Measurements from ENCODE around the gene EXPH5.

Gene EXPH5

DNA sequence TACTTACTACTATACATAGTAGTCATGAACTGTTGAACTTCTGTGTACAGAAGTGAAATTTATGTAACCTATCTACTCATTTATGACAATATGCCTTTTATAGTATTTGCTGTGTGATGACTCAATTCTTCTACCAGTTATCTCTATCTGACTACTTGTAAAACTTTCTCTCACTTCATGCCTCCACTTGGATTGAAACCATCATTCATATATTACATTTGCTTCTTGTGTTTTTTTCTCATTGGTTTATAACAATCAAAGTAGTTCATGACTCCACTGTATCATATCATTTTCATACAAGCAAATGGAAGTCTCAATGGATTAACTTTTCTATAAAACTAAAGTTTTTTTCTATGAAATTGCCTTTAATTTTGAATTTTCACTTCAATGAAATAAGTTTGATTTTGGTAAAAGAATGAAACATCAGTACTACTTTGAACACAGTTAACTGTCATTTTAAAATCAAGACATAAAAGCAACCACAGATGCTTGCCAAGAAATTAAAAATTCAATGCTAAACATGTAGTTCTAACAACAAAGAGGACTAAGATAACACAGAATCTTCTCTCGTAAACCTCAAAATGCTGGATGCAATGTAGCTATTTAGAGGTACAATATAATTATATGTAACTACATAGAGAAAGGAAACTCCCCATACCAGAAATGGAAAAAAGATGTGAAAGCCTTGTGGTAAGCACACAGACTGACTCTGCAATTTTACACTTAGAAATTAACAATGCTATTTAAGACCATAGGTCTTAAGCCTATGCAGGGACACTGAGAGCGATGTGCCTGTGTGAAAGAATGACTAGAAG lies 27.6 kb upstream of the EXPH5 start:
- DNase-seq (ENCODE audit: low read depth) = no peak
- H3K4me3 ChIP-seq (ENCODE audit: low read depth, low read length) = no peak overlapping the region
- no peak for TF ChIP-seq MYC (IDR thresholded peaks at IDR 0.05; ENCODE audit: low read depth, low read length)
- TF ChIP-seq, protein P1, sequence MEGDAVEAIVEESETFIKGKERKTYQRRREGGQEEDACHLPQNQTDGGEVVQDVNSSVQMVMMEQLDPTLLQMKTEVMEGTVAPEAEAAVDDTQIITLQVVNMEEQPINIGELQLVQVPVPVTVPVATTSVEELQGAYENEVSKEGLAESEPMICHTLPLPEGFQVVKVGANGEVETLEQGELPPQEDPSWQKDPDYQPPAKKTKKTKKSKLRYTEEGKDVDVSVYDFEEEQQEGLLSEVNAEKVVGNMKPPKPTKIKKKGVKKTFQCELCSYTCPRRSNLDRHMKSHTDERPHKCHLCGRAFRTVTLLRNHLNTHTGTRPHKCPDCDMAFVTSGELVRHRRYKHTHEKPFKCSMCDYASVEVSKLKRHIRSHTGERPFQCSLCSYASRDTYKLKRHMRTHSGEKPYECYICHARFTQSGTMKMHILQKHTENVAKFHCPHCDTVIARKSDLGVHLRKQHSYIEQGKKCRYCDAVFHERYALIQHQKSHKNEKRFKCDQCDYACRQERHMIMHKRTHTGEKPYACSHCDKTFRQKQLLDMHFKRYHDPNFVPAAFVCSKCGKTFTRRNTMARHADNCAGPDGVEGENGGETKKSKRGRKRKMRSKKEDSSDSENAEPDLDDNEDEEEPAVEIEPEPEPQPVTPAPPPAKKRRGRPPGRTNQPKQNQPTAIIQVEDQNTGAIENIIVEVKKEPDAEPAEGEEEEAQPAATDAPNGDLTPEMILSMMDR (IDR thresholded peaks at IDR 0.05; ENCODE audit: low read depth, low read length) = no peak
- no peak for TF ChIP-seq POLR2A (IDR thresholded peaks at IDR 0.05; ENCODE audit: extremely low read depth, insufficient read length)
- TF ChIP-seq, protein P2, sequence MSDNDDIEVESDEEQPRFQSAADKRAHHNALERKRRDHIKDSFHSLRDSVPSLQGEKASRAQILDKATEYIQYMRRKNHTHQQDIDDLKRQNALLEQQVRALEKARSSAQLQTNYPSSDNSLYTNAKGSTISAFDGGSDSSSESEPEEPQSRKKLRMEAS (IDR thresholded peaks at IDR 0.05; ENCODE audit: low read depth, low read length) = no peak

DNA sequence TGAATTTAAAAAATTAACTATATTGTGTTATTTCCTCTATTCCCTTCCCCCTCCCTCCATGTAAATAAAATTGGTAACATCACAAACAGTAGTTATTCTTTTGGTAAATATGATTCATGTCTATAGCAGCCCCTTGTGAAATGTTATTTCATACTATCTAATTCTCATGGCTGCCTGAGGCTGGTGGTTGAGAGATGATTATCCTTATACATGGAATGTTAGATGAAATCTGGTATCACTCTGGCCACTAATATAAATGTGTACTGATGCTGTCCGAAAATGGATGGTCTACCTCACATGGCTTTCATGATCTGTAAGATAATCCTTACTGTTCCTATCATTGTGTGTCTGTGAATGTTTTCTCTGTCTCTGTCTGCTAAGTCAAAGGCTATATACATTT lies 25.0 kb upstream of the EXPH5 start:
- H3K4me3 ChIP-seq (ENCODE audit: low read depth, low read length) = no peak overlapping the region
- TF ChIP-seq, protein P2 (IDR thresholded peaks at IDR 0.05; ENCODE audit: low read depth, low read length) = no peak
- TF ChIP-seq MYC (IDR thresholded peaks at IDR 0.05; ENCODE audit: low read depth, low read length) (no peak), POLR2A (IDR thresholded peaks at IDR 0.05; ENCODE audit: extremely low read depth, insufficient read length) (no peak)
- TF ChIP-seq, protein P1 (IDR thresholded peaks at IDR 0.05; ENCODE audit: low read depth, low read length) = no peak
- no peak for DNase-seq (ENCODE audit: low read depth)

DNA sequence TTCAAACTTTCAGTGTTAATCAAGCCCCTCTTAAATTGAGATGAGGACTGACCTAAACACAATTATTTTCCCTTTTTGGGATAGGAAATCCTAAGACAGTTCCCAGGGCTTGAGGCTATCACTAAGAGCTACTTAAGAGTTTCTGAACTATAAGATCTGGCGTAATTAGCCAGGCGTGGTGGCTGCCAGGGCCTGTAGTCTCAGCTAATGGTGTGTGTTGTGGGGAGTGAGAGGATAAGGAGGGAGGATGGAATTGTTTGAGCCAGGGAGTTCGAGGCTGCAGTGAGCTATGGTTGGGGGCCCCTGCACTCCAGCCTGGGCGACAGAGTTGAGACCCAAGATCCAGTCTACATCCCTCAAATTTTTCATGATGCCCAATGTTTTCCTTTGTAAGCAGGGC lies 23.5 kb upstream of the EXPH5 start:
- DNase-seq (ENCODE audit: low read depth) = no peak
- TF ChIP-seq POLR2A (IDR thresholded peaks at IDR 0.05; ENCODE audit: extremely low read depth, insufficient read length) = no peak
- no peak for TF ChIP-seq MYC (IDR thresholded peaks at IDR 0.05; ENCODE audit: low read depth, low read length)
- TF ChIP-seq, protein P2 (IDR thresholded peaks at IDR 0.05; ENCODE audit: low read depth, low read length) = no peak
- TF ChIP-seq, protein P1 (IDR thresholded peaks at IDR 0.05; ENCODE audit: low read depth, low read length) = no peak
- H3K4me3 ChIP-seq (ENCODE audit: low read depth, low read length) = no peak overlapping the region

DNA sequence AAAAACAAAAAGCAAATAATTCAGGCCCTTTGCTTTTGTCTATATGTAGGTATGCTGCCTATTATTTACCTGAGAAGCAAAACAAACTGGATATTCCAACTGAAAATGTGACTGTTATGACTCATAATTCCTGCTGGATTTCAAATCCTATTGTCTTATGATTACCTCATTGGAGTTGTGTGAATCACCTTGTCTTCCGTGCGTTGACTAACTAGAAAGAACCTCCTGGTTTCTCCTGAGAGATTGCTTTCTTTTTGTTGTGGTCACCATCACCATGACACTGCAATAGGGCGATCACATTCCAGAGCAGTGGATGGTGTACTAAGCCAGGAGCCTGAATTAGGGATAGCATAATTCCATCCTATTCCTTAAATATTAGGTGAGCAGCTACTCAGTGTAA lies 23.0 kb upstream of the EXPH5 start:
- no peak for DNase-seq (ENCODE audit: low read depth)
- TF ChIP-seq, protein P1 (IDR thresholded peaks at IDR 0.05; ENCODE audit: low read depth, low read length) = no peak
- TF ChIP-seq POLR2A (IDR thresholded peaks at IDR 0.05; ENCODE audit: extremely low read depth, insufficient read length) = no peak
- no peak for TF ChIP-seq MYC (IDR thresholded peaks at IDR 0.05; ENCODE audit: low read depth, low read length)
- TF ChIP-seq, protein P2 (IDR thresholded peaks at IDR 0.05; ENCODE audit: low read depth, low read length) = no peak
- H3K4me3 ChIP-seq (ENCODE audit: low read depth, low read length) = no peak overlapping the region

DNA sequence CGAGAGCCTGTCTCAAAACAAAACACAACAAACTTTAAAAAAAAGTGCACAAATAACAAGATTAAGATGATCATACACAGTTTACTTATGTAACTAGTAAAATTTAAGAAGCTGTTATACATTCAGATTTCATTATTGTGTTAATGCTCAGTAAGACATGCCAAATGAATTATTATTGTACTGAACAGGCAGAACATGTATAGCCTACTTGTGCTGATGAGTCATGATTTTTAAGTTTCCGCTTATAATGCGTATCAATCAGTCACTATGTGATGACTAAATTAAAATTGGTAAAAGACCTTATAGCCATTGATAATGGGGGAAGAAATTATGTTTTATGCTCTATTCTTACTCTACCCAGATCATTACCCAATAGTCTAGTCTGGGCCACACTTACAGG lies 20.5 kb upstream of the EXPH5 start:
- TF ChIP-seq MYC (IDR thresholded peaks at IDR 0.05; ENCODE audit: low read depth, low read length) (no peak), POLR2A (IDR thresholded peaks at IDR 0.05; ENCODE audit: extremely low read depth, insufficient read length) (no peak)
- TF ChIP-seq, protein P1 (IDR thresholded peaks at IDR 0.05; ENCODE audit: low read depth, low read length) = no peak
- TF ChIP-seq, protein P2 (IDR thresholded peaks at IDR 0.05; ENCODE audit: low read depth, low read length) = no peak
- H3K4me3 ChIP-seq (ENCODE audit: low read depth, low read length) = no peak overlapping the region
- no peak for DNase-seq (ENCODE audit: low read depth)
